Parathyroid adenoma (tissue), 2 donors: ENCODE data around the gene SOX5.

Experiments
- H2AFZ ChIP-seq: fragments of 300-600 bp; sonication (generic); one replicate; pipeline ENCODE4 v1.7.0; 2017; ENCODE audit warnings: antibody characterized with exemption, mild to moderate bottlenecking
- H3K27ac ChIP-seq: fragments of 300-600 bp; sonication (generic); one replicate; pipeline ENCODE4 v1.7.0; 2017
- H3K27me3 ChIP-seq: fragments of 300-600 bp; sonication (generic); one replicate; pipeline ENCODE4 v1.7.0; 2017; ENCODE audit warnings: low read length; ENCODE audit not compliant: control insufficient read depth, insufficient read depth
- H3K36me3 ChIP-seq: fragments of 300-600 bp; sonication (generic); one replicate; pipeline ENCODE4 v1.7.0; 2017; ENCODE audit warnings: low read length; ENCODE audit not compliant: control insufficient read depth, insufficient read depth
- H3K4me1 ChIP-seq: fragments of 300-600 bp; sonication (generic); one replicate; pipeline ENCODE4 v1.7.0; 2017; ENCODE audit warnings: control low read depth
- H3K4me2 ChIP-seq: fragments of 300-600 bp; sonication (generic); one replicate; pipeline ENCODE4 v1.7.0; 2017; ENCODE audit warnings: low read length
- H3K4me3 ChIP-seq: fragments of 300-600 bp; sonication (generic); one replicate; pipeline ENCODE4 v1.7.0; 2017; ENCODE audit warnings: low read depth, low read length
- H3K79me2 ChIP-seq: fragments of 300-600 bp; sonication (generic); one replicate; pipeline ENCODE4 v1.7.0; 2017; ENCODE audit warnings: control low read depth
- H3K9ac ChIP-seq: fragments of 300-600 bp; sonication (generic); one replicate; pipeline ENCODE4 v1.7.0; 2017; ENCODE audit warnings: mild to moderate bottlenecking
- H3K9me3 ChIP-seq: fragments of 300-600 bp; sonication (generic); one replicate; pipeline ENCODE4 v1.7.0; 2017; ENCODE audit warnings: low read length; ENCODE audit not compliant: control insufficient read depth
- CTCF ChIP-seq: fragments of 300-600 bp; sonication (generic); IDR thresholded peaks from one replicate; pipeline ENCODE4 v1.7.0; 2017; ENCODE audit warnings: antibody characterized with exemption, mild to moderate bottlenecking
- donor health status: primary hyperparathyroidism.

Gene SOX5

GRCh38 chr12:23669691-23670090 is 279.8 kb downstream of the SOX5 start:
- H3K27ac ChIP-seq, result no peak overlapping the region
- no peaks in the 10 kb centered on the region for H3K27me3 ChIP-seq
- TF ChIP-seq CTCF, result no peak
- H3K36me3 ChIP-seq, result no peaks in the 10 kb centered on the region
- H3K9me3 ChIP-seq, result no peaks in the 10 kb centered on the region
- no peak overlapping the region for H3K4me3 ChIP-seq
- no peak overlapping the region for H2AFZ ChIP-seq
- no peaks in the 10 kb centered on the region for H3K4me1 ChIP-seq
- H3K9ac ChIP-seq, result no peak overlapping the region
- H3K4me2 ChIP-seq, result no peak overlapping the region
- H3K79me2 ChIP-seq, result no peaks in the 10 kb centered on the region

- Histone ChIP-seq H3K79me2 (no peaks in the 10 kb centered on the region), H2AFZ (no peak overlapping the region), H3K9ac (no peak overlapping the region), H3K4me3 (no peak overlapping the region), H3K27ac (no peak overlapping the region), H3K4me1 (no peaks in the 10 kb centered on the region), H3K27me3 (no peaks in the 10 kb centered on the region), H3K36me3 (no peaks in the 10 kb centered on the region), H3K4me2 (no peak overlapping the region), H3K9me3 (no peaks in the 10 kb centered on the region)
- TF ChIP-seq CTCF, result no peak
These were observed 282.6 kb downstream of the SOX5 start for GRCh38 chr12:23666866-23667265.

GRCh38 chr12:23662966-23663365 is 286.5 kb downstream of the SOX5 start:
- no peak overlapping the region for H3K27ac ChIP-seq
- no peak overlapping the region for H2AFZ ChIP-seq
- H3K27me3 ChIP-seq, result no peaks in the 10 kb centered on the region
- H3K36me3 ChIP-seq, result no peaks in the 10 kb centered on the region
- H3K9me3 ChIP-seq, result no peaks in the 10 kb centered on the region
- H3K4me3 ChIP-seq, result no peak overlapping the region
- no peak overlapping the region for H3K4me2 ChIP-seq
- no peaks in the 10 kb centered on the region for H3K4me1 ChIP-seq
- H3K79me2 ChIP-seq, result no peaks in the 10 kb centered on the region
- no peak overlapping the region for H3K9ac ChIP-seq
- TF ChIP-seq CTCF, result no peak

GRCh38 chr12:23659131-23659530 is 290.3 kb downstream of the SOX5 start:
- Histone ChIP-seq H3K79me2 (no peaks in the 10 kb centered on the region), H3K27me3 (peaks cover 2% of the 10 kb centered on the region), H3K36me3 (no peaks in the 10 kb centered on the region), H3K4me3 (no peak overlapping the region), H3K4me2 (no peak overlapping the region), H3K27ac (no peak overlapping the region), H2AFZ (no peak overlapping the region), H3K9me3 (no peaks in the 10 kb centered on the region), H3K4me1 (no peaks in the 10 kb centered on the region), H3K9ac (no peak overlapping the region)
- TF ChIP-seq CTCF, result no peak

- Histone ChIP-seq H3K27me3 (peaks cover 2% of the 10 kb centered on the region), H3K4me3 (no peak overlapping the region), H3K27ac (no peak overlapping the region), H3K36me3 (no peaks in the 10 kb centered on the region), H3K9me3 (no peaks in the 10 kb centered on the region), H3K79me2 (no peaks in the 10 kb centered on the region), H2AFZ (no peak overlapping the region), H3K4me2 (no peak overlapping the region), H3K4me1 (no peaks in the 10 kb centered on the region), H3K9ac (no peak overlapping the region)
- no peak for TF ChIP-seq CTCF
These were observed 291.9 kb downstream of the SOX5 start for GRCh38 chr12:23657598-23657997.
